ENCODE measurements around the gene AKAP13.

Gene AKAP13

DNA sequence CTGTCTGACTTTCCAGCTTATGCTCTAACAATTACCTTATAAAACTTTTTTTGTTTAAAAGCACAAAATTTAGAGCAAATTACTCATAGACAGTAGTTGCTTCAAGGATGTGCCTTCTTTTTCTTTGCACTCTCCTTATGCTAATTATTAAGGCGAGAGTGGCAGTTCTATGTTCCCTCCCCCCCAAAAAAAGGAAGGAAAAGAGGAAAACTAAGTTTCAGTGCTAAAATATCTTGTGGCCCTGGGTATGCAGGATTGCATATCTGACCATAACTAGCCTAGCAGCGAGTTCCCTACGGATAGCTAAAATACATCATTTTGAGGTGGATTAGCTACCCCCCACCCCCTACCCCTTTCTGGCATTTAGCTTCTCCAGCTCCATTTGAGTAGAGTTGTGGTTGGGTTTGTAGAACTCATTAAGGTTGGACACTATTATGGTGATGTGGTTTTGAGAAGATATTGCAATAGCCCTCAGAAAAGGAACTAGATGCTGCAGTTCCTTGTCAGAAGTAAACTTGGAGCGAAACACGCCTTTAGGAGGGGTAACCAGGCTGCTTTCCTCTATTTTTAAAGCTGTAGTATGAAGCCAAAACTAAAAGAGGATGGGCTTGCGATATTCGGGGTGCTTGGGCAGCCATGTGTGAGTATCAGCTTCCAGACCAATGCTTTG lies 174.6 kb downstream of the AKAP13 start:
- H3K4me3 ChIP-seq (ENCODE audit: low read depth, low read length) = no peak overlapping the region

DNA sequence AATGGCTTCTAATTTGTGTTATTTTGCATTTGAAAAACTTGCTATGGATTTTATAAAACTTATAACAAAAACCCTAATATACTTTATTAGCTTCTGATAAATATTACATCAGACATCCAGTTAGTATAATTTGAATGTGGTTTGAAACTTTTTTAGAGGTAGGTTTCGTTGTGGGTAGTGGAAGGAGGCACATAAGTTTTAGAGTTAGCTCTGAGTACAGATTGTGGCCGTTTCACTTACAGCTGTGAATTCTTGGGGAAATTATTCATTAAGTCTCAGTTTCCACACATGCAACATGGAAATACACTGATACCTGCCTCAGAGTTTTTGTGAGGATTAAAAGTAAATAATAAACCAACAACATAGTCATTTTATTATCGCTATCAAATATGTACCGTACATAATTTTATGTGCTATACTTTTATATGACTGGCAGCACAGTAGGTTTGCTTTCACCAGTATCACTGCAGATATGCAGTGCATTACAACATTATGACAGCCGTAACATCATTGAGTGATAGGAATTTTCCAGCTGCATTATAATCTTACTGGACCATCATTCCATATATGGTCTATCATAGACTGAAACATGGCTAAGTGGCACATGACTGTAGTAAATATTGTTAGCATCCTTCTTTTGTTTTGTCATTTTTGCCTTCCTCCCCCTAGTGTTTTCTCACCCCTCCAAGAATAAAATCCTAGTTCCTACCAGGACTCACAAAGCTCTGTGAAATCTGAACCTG lies 175.6 kb downstream of the AKAP13 start:
- H3K4me3 ChIP-seq (ENCODE audit: low read depth, low read length) = no peak overlapping the region

DNA sequence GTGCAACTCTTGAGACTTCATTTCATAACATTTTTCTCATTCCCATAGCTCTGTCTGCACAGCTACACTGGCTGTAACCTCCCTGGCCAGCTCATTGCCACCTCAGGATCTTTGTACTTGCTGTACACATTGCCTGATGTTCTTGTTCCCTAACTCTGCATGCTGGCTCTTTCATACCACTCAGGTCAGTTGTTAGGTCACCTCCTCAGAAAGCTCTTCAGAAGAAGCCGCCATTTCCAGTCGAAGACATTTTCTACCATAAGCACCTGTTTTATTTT lies 176.2 kb downstream of the AKAP13 start:
- no peak overlapping the region for H3K4me3 ChIP-seq (ENCODE audit: low read depth, low read length)

DNA sequence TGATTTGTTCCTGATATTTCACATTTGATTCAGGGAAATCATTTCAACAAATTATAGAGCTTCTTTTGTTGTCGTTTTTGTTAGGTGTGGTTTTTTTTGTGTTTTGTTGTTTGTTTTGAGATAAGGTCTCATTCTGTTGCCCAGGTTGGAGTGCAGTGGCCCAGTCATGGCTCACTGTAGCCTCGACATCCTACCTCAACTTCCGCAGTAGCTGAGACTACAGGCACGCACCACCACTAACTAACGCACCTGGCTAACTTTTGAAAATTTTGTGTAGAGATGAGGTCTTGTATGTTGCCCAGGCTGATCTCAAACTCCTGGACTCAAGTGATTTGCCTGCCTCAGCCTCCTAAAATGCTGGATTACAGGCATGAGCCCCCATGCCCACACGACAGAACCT lies 177.0 kb downstream of the AKAP13 start:
- no peak overlapping the region for H3K4me3 ChIP-seq (ENCODE audit: low read depth, low read length)

DNA sequence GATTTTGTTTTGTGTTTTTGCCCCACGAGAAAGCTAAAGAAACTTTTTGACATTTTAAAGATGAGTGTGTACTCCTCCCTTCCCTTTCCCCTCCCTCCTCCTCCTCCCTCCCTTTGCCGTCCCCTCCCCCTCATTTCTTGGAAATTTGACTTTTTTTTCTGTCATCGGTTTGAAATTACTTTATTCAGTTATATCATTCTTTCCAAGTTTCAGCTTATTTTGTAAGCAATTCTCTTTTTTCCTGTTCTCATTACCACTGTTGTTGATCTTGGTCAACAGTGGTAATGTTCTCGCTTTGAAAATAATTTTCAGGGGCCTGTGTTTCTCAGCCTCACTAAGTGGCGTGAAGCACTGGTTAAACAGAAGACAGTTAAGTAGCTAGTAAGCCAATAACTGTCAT lies 178.4 kb downstream of the AKAP13 start:
- no peak overlapping the region for H3K4me3 ChIP-seq (ENCODE audit: low read depth, low read length)

DNA sequence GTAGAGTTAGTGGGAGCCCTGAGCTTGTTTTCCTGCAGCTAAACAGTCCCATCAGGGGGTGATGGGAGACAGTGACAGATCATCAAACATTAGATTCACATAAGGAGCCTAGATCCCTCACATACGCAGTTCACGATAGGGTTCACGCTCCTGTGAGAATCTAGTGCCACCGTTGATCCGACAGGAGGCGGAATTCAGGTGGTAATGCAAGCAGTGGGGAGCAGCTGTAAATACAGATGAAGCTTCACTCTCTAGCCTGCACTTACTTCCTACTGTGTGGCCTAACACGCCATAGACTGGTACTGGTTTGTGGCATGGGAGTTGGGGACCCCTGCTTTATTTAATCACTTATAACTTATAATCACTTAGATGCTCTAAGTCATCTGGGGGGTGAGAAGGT lies 179.1 kb downstream of the AKAP13 start:
- no peak overlapping the region for H3K4me3 ChIP-seq (ENCODE audit: low read depth, low read length)

DNA sequence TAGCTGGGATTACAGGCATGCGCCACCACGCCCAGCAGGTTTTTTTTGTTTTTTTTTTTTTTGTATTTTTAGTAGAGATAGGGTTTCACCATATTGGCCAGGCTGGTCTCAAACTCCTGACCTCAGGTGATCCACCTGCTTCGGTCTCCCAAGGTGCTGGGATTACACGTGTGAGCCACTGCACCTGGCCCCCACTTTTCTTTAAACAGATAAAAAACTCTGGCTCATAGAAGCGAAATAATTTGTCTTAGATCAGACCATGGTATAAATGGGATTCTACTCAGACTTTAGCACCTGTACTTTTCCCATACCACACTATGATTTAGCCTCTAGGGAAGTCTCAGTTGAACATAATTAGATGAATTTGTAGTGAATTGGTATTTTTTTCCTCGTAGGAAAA lies 182.4 kb downstream of the AKAP13 start:
- no peak overlapping the region for H3K4me3 ChIP-seq (ENCODE audit: low read depth, low read length)

DNA sequence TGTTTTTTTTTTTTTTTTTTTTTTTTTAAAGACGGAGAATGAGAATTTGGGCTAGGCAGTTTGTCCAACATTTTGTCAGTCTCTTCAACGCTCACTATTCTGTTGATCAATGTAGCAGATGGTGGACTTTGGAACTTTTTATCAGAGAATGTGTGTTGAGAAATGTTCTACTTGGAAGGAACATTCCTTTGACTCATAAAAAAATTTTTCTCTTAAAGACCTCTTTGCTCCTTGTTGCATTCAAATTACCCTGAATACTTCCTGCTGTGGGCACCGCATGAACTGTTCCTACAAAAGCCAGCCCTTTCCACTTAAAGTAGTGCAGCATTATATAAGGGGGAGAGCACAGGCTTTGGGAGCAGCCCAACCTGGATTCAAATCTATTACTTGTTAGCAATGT lies 182.9 kb downstream of the AKAP13 start:
- no peak overlapping the region for H3K4me3 ChIP-seq (ENCODE audit: low read depth, low read length)

DNA sequence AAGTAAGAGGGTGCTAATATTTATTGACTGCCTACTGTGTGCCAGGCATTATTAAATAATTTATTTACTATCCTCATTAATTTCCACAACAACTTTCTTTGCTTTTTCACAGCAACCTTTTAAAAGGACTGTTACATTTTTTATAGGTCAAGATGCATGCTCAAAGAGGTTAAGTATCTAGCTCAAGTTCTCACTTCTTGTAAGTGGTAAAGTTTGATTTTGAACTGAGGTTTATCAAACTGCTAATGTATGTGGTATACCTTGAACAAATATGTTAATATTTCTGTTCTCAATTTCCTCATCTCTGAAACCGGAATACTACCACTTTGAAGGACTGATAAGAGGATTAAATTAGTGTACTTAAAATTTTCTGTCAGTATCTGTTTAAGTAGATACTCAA lies 183.3 kb downstream of the AKAP13 start:
- H3K4me3 ChIP-seq (ENCODE audit: low read depth, low read length) = no peak overlapping the region

DNA sequence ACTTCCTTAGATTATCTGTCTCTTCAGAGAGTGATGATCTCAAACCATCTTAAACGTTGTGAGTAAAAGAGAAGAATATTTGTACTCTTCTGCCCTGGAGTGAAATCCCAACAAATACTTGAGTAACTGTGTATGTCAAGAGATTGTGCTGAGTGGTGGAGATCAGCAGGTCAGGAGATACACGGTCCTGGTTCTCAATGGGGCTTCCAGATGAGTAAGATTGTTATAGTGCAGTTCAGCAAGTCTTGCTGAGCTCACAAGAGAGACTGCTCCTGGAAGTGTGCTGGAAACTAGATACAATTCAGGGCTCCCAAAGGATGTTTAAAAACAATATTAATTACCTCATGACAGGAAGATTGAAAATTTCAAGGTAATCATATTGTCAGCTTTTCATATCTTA lies 184.3 kb downstream of the AKAP13 start:
- H3K4me3 ChIP-seq (ENCODE audit: low read depth, low read length) = no peak overlapping the region

DNA sequence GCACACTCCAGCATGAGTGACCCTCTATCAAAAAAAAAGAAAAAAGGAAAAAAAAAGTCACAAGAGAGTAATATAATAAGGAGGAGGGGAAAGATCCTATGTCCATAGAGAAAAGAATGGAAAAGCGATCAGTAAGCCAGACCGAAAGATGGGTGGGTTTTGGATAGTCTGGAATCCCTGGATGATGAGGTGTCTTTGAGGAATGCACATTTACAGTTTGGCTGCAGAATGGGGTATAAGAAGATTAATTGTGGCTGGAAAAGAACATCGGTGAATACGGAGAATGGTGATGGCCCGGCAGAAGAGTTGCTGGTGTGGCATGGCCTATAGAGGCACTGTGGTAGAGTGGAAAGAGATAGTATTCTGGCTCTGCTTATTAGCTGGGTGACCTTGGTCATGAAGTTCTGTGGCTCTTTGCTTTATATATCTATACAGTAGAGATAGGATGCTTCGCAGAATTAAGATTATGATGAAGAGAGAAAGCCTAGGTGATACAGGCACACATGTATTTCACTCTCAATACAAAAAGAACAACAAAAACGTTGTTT lies 187.9 kb downstream of the AKAP13 start:
- no peak overlapping the region for H3K4me3 ChIP-seq (ENCODE audit: low read depth, low read length)

DNA sequence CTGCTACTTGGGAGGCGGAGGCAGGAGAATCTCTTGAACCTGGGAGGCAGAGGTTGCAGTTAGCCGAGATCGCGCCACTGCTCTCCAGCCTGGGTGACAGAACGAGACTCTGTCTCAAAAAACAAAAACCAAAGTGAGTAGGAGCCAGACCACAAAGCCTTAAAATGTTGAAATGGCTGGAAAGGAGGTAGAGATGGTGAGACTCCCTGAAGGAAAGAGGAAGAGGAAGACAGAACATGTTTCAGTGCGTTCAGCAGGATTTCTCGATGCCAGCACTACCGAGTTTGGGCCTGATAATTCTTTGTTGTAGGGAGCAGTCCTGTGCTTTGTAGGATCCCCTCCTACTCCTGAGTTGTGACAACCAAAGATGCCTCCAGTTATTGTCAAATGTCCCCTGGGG lies 189.9 kb downstream of the AKAP13 start:
- no peak overlapping the region for H3K4me3 ChIP-seq (ENCODE audit: low read depth, low read length)

DNA sequence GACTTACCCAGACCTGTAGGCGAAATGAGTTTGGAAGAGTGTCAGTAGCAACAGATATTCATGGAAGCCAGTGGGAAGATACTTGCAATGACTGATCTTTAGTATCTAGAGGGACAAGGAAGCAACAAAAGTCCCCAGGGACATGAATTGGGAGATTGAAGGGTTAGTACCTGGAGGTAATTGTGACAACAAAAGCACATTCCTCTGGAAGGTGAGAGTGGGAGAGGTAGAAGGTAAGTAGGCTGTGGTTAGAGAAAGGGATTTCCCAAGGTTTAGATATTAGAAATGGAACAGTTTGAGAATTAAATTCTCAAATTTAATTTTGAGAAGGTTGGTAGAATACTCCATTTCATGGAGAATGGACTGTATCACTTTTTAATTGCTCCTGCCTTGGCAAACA lies 191.4 kb downstream of the AKAP13 start:
- no peak overlapping the region for H3K4me3 ChIP-seq (ENCODE audit: low read depth, low read length)

DNA sequence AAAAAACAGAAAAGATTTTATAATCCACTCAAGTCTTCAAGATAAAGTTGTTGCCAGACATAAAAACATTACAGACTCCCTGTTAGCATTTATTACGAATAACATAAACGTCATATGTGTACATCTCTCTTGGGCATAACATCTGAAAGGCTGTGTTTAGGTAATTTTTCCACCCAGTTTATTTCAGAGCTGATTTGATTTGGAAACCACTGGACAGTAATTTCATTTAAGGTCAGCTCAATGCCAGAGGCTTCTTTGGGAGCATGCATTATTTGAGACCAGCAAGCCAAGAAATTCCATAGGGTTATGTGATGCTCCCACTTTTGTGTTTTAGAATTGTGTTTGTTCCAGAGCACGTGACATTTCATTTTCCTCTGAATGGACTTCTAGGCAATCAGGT lies 196.0 kb downstream of the AKAP13 start:
- no peak overlapping the region for H3K4me3 ChIP-seq (ENCODE audit: low read depth, low read length)

DNA sequence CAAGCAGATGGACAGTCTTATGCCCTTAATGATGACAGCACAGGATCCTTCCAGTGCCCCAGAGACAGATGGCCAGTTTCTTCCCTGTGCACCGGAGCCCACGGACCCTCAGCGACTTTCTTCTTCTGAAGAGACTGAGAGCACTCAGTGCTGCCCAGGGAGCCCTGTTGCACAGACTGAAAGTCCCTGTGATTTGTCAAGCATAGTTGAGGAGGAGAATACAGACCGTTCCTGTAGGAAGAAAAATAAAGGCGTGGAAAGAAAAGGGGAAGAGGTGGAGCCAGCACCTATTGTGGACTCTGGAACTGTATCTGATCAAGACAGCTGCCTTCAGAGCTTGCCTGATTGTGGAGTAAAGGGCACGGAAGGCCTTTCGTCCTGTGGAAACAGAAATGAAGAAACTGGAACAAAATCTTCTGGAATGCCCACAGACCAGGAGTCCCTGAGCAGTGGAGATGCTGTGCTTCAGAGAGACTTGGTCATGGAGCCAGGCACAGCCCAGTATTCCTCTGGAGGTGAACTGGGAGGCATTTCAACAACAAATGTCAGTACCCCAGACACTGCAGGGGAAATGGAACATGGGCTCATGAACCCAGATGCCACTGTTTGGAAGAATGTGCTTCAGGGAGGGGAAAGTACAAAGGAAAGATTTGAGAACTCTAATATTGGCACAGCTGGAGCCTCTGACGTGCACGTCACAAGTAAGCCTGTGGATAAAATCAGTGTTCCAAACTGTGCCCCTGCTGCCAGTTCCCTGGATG lies 198.7 kb downstream of the AKAP13 start:
- H3K4me3 ChIP-seq (ENCODE audit: low read depth, low read length) = no peak overlapping the region

DNA sequence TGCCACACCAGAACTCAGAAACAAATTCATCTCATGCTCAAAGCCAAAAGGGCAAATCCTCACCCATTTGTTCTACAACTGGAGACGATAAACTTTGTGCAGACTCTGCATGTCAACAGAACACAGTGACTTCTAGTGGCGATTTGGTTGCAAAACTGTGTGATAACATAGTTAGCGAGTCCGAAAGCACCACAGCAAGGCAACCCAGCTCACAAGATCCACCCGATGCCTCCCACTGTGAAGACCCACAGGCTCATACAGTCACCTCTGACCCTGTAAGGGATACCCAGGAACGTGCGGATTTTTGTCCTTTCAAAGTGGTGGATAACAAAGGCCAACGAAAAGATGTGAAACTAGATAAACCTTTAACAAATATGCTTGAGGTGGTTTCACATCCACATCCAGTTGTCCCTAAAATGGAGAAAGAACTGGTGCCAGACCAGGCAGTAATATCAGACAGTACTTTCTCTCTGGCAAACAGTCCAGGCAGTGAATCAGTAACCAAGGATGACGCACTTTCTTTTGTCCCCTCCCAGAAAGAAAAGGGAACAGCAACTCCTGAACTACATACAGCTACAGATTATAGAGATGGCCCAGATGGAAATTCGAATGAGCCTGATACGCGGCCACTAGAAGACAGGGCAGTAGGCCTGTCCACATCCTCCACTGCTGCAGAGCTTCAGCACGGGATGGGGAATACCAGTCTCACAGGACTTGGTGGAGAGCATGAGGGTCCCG lies 199.7 kb downstream of the AKAP13 start:
- no peak overlapping the region for H3K4me3 ChIP-seq (ENCODE audit: low read depth, low read length)

DNA sequence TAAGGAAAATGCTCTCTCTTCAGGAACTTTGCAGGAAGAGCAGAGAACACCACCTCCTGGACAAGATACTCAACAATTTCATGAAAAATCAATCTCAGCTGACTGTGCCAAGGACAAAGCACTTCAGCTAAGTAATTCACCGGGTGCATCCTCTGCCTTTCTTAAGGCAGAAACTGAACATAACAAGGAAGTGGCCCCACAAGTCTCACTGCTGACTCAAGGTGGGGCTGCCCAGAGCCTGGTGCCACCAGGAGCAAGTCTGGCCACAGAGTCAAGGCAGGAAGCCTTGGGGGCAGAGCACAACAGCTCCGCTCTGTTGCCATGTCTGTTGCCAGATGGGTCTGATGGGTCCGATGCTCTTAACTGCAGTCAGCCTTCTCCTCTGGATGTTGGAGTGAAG lies 200.5 kb downstream of the AKAP13 start:
- no peak overlapping the region for H3K4me3 ChIP-seq (ENCODE audit: low read depth, low read length)

DNA sequence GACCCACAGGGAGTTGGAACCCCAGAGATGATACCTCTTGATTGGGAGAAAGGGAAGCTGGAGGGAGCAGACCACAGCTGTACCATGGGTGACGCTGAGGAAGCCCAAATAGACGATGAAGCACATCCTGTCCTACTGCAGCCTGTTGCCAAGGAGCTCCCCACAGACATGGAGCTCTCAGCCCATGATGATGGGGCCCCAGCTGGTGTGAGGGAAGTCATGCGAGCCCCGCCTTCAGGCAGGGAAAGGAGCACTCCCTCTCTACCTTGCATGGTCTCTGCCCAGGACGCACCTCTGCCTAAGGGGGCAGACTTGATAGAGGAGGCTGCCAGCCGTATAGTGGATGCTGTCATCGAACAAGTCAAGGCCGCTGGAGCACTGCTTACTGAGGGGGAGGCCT lies 201.1 kb downstream of the AKAP13 start:
- no peak overlapping the region for H3K4me3 ChIP-seq (ENCODE audit: low read depth, low read length)

DNA sequence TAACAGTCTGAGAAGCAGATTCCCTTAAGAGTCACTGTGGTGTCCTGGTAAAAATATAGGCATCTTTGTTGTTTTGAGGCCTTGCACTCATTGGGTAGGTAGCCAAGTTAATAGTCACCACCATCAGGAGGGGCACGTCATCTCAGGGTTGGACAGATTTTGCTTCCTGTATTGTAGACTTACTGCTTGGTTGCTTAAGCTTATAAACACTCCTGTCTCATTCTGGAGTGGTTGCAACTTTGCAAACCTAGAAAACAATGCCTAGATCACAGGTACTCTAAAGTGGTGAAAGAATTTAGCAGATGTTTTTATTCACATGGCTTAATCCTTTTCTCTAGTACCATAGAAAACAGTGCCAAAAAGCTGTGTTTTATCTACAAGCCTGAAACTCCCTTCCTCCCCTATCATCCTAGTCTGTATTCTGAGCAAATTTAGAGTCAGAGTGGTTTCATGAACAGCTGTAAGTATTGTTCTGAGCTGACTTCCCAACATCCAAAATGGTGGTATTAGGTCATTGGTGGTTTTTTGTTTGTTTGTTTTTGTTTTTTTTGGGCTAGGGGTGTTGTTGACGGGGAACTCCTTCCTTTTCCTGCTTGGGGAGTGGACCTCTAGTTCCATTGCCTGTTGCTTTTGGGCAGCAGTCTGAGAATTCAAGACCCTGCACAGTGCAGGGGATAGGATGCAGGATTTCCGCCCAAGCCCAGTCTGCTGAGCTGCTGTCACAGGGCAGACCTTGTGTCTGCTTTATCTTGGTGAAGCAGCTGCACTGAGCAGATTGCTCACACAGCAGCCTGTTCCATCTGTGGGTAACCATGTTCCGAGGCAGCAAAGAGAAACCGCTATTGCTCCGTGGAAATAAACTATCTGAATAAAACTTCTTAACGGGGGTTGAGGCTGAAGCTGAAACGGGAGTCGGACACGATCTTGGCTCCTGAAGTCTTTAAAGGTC lies 202.0 kb downstream of the AKAP13 start:
- H3K4me3 ChIP-seq (ENCODE audit: low read depth, low read length) = no peak overlapping the region

DNA sequence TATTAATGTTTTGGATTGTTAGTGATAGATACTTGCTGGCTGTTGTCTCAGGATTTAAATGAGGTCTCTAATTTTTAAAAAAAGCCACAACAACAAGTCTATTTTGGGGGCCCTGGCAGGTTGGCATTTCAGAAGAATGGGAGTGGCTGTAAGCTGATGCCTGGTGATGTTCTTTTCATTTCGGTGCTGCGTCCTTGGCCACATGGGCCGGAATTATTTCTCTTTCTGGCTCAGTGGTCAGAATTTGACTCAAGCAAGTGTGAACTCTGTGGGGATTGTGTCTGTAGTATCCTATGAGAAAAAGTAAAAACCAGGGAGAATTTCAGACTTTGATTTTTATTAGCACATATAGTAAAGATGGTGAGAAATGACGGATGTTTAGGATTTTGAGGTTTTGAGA lies 203.0 kb downstream of the AKAP13 start:
- no peak overlapping the region for H3K4me3 ChIP-seq (ENCODE audit: low read depth, low read length)

Data from iPS-11a (cell line).